Hematopoietic multipotent progenitor cell treated with erythropoietin and hydrocortisone succinate and interleukin-3 and kit ligand, for 15 days (in vitro differentiated cells): Measurements from ENCODE around the gene NFE2L3.
"Not testable (repeated sequence)": the region's sequence is repeated elsewhere in the genome, so short reads cannot be mapped to it uniquely, and the experiment has no call there.

Source experiments
- DNase-seq: peaks from one replicate; pipeline ENCODE4 v3.0.0-alpha.2; 2015; ENCODE audit warnings: low spot score

The NFE2L3 gene

GRCh38 chr7:26151953-26152781, at the start of gene NFE2L3:
Gene NFE2L3, plus strand, starts transcription at chr7:26152198. Its CDS starts 301 bp downstream, at chr7:26152499.
- DNase-seq, result peak; percentile 87

DNA sequence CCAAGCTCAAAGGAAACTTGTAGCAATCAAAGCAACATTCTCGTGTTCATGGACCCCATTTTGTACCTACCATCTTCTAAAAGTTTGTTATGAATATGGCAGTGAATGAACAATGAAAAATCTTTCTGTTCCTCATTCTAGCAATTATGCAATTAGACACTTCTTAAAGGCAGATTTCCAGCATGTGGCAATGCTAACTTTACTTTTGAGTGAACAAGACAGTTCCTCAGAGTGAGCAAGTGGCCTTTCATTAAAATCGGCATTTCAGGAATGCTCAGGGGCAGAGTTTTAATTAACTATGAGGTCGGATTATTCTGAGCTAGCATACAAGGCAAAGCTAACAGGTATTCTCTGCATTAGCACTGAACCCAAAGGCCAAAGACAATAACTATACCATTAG, 48.4 kb upstream of the NFE2L3 start:
- no peak for DNase-seq

- DNase-seq, result no peak
Measured at GRCh38 chr7:26105236-26105635, 46.8 kb upstream of the NFE2L3 start.

- no peak for DNase-seq
Measured at GRCh38 chr7:26105931-26106330, 46.1 kb upstream of the NFE2L3 start.

- no peak for DNase-seq
Measured at GRCh38 chr7:26112203-26112740, 39.7 kb upstream of the NFE2L3 start.

- DNase-seq, result no peak
Measured at GRCh38 chr7:26115650-26116049, 36.3 kb upstream of the NFE2L3 start.

- DNase-seq, result no peak
Measured at GRCh38 chr7:26117142-26117807, 34.7 kb upstream of the NFE2L3 start.

GRCh38 chr7:26117970-26118369, 34.0 kb upstream of the NFE2L3 start:
- DNase-seq, result no peak

DNA sequence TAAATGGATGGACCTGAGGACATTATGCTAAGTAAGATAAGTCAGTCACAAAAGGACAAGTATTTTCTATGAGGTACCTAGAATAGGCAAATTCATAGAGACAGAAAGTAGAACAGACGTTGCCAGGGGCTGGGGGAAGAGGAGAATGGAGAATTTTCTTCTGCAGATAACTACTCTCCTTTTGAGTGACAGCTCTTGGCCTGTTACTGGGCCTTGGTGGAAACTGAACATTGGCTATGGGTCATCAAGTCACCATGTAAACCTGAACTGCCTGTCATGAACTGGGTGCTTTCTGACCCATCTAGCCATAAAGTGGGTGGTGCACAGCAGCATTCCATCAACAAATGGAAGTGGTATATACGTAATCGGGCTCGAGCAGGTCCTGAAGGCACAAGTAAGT, 29.3 kb upstream of the NFE2L3 start:
- no peak for DNase-seq

GRCh38 chr7:26124775-26125174, 27.2 kb upstream of the NFE2L3 start:
- DNase-seq, result not testable (repeated sequence)

DNA sequence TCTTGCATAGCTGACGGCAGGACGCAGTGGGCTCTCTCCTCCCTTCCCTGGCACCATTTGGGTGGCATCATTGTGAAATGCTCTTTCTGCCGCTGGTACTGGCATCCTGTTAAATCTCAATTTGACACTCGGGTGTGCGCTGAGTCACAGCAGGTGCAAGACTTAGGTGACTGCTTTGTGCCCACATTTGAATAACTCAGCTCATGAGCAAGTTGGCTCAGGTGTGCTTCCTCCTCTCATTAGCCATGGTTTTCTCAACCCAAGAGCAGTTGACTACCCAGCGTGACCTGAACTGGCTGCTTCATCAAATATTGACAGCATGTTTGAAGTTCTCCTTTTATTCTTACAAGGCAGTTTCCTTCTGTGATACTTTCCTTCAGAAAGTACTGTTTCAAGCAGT, 24.6 kb upstream of the NFE2L3 start:
- no peak for DNase-seq

- no peak for DNase-seq
Measured at GRCh38 chr7:26131056-26131589, 20.9 kb upstream of the NFE2L3 start.

- no peak for DNase-seq
Measured at GRCh38 chr7:26135076-26135475, 16.9 kb upstream of the NFE2L3 start.

DNA sequence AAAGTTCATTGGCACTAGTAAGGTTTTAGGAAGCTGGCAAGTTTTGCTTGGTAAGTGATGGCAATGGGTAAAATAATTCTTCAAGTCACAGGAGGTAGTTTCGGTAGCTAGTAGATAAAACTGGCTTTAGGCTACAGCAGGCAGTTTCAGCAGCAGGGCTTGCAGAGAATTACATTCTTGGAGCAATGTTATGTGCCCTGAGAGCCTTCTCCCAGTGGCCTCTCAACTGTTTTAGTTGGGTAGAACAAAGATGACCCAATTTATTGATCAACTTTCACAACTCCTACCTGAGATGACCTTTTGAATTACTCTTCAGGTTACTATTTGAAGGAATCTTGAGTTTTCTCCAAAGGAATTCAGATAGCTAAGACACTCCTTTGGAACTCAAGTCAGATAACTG, 16.4 kb upstream of the NFE2L3 start:
- DNase-seq, result no peak

DNA sequence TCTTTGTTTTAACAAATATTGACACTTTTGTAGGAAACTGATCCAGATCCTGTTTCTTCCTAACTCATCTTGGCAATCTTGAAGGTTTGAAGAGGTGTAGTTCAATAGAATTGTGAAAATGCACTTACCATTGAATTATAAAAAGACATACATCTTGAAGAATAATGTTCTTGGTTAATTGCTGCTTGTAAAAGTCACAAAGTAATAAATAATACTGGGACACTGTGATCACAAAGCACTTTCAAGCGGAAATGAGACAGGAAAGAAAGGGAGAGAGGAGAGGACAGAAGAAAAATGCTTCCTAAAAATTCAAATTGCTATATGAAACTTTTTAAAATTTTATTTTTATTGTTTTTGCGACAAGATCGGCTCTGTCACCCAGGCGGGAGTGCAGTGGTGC, 15.2 kb upstream of the NFE2L3 start:
- no peak for DNase-seq

DNA sequence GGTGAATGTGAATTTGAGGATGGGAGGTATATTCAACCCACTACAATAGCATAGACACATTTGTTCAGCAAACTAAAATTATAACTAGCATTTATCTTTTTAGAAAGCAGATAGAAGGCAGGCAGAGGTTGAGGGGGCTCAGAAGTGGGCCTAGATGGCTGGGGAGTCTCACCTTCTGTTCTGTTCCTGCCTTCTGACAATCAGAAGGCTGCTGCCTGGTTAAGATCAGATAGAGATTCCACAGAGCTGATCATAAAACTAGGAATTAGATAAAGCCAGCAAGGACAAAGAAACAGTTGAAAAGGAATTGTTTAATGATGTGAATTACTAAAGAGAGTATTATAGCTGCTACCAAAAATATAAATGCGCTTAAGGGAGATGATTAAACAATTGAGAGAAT, 11.6 kb upstream of the NFE2L3 start:
- no peak for DNase-seq

DNA sequence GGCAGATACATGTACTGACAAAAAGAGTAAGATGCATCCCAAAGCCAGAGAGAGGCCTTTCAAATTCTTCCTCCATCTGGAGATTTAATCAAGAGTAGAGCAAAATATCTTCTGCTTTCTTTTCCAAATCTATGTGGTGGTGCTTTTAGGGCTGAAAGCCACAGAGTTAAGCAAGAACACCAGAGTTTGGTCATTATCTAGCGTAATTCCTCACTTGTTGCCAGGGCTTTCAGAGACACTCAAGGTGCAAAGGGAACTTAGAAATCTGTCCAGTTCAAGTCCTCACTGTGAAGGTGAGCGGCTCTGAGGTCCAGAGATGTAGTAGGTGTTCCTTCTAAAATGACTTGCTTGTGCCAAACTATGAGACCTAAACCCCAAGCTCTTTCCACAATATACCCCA, 10.9 kb upstream of the NFE2L3 start:
- no peak for DNase-seq

- DNase-seq, result no peak
Measured at GRCh38 chr7:26143298-26144048, 8.5 kb upstream of the NFE2L3 start.

- DNase-seq, result no peak
Measured at GRCh38 chr7:26144184-26145080, 7.6 kb upstream of the NFE2L3 start.

DNA sequence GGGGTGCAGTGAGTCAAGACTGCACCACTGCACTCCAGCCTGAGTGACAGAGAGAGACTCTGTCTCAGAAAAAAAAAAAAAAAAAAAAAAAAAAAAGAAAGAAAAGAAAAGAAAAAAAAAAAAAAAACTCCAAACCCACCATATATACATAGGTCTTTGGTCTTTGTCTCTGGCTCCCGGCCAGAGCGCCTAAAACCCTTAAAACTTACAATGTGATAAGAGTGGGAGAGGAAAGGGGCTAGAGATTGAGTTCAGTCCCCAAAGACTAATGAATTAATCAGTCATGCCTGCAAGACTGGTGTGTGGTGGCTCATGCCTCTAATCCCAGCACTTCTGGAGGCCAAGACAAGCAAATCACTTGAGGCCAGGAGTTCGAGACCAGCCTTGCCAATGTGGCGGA, 6.8 kb upstream of the NFE2L3 start:
- no peak for DNase-seq

DNA sequence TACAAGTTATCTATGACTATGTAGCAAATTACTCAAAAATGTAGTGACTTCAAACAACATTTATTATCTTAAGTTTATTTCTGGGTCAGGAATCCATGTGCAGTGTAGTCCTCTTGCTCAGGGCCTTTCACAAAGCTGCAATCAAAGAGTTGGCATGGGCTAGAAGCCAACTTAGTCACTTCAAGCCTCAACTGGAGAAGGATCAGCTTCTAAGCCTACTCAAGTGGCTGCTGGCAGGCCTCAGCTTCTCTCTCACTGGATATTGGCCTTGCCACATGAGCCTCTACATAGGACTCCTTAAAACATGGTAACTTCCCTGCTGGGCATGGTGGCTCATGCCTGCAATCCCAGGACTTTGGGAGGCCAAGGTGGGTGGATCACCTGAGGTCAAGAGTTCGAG, 5.0 kb upstream of the NFE2L3 start:
- no peak for DNase-seq
